Mesenchymal stem cell (in vitro differentiated cells and primary cell): ENCODE measurements around the gene ATOH7.
A peak's percentile ranks its signal among the peaks of the same experiment; 100 is the strongest.

Experiments used
- DNase-seq: peaks from one replicate; pipeline ENCODE4 v3.0.0-alpha.2; 2013
- H2AFZ ChIP-seq: one replicate; pipeline ENCODE4 v1.6.1; 2013; ENCODE audit warnings: low read depth, mild to moderate bottlenecking, control low read depth, inconsistent platforms, low read length, moderate library complexity
- H2AK5ac ChIP-seq: 2 replicates; pipeline ENCODE4 v1.6.1; 2013; ENCODE audit warnings: low read length, moderate library complexity, mild to moderate bottlenecking, inconsistent platforms; ENCODE audit not compliant: severe bottlenecking
- H2BK120ac ChIP-seq: one replicate; pipeline ENCODE4 v1.6.1; 2013; ENCODE audit warnings: low read depth, mild to moderate bottlenecking, inconsistent platforms, low read length, moderate library complexity
- H2BK12ac ChIP-seq, 2 experiments: one replicate each; pipeline ENCODE4 v1.6.1; 2013; ENCODE audit warnings: inconsistent platforms in 2 of 2, low read length in 2 of 2, mild to moderate bottlenecking in 2 of 2, moderate library complexity in 2 of 2, control low read depth in 1 of 2
- H2BK15ac ChIP-seq: one replicate; pipeline ENCODE4 v1.6.1; 2013; ENCODE audit warnings: mild to moderate bottlenecking, low read depth, inconsistent platforms; ENCODE audit not compliant: poor library complexity, severe bottlenecking
- H2BK5ac ChIP-seq: 2 replicates; pipeline ENCODE4 v1.6.1; 2013; ENCODE audit warnings: low read depth, mild to moderate bottlenecking, low read length, control low read depth, inconsistent platforms; ENCODE audit not compliant: poor library complexity, severe bottlenecking
- H3K14ac ChIP-seq, 2 experiments: one replicate each; pipeline ENCODE4 v1.6.1; 2013; ENCODE audit warnings: inconsistent platforms in 2 of 2, low read length in 2 of 2, control low read depth in 1 of 2, mild to moderate bottlenecking in 1 of 2, moderate library complexity in 1 of 2
- H3K18ac ChIP-seq, 2 experiments: one replicate each; pipeline ENCODE4 v1.6.1; 2013; ENCODE audit warnings: inconsistent platforms in 2 of 2, low read length in 2 of 2, control low read depth in 1 of 2, low read depth in 1 of 2, mild to moderate bottlenecking in 1 of 2
- H3K23ac ChIP-seq, 2 experiments: one replicate each; pipeline ENCODE4 v1.6.1; 2013; ENCODE audit warnings: inconsistent platforms in 2 of 2, low read length in 2 of 2, mild to moderate bottlenecking in 2 of 2, moderate library complexity in 2 of 2, control low read depth in 1 of 2
- H3K27ac ChIP-seq: 2 replicates; pipeline ENCODE4 v1.5.1; 2013; ENCODE audit warnings: mild to moderate bottlenecking, moderate library complexity, low read length, control low read depth, inconsistent platforms; ENCODE audit not compliant: poor library complexity, severe bottlenecking
- H3K27me3 ChIP-seq, 2 experiments: 2 replicates each; pipeline versions ENCODE4 v1.6.1 to v1.7.0; 2013; ENCODE audit warnings: low read length in 2 of 2, mild to moderate bottlenecking in 2 of 2, moderate library complexity in 2 of 2, control low read depth in 1 of 2, inconsistent platforms in 1 of 2; ENCODE audit not compliant: control insufficient read depth in 1 of 2, insufficient read depth in 1 of 2
- H3K36me3 ChIP-seq, 2 experiments: 2 replicates each; pipeline versions ENCODE4 v1.6.1 to v1.7.0; 2013; ENCODE audit warnings: low read length in 2 of 2, control low read depth in 1 of 2, inconsistent platforms in 1 of 2, low read depth in 1 of 2, mild to moderate bottlenecking in 1 of 2; ENCODE audit not compliant: insufficient read depth in 2 of 2, control insufficient read depth in 1 of 2
- H3K4ac ChIP-seq, 2 experiments: one replicate each; pipeline ENCODE4 v1.6.1; 2013; ENCODE audit warnings: inconsistent platforms in 2 of 2, low read length in 2 of 2, mild to moderate bottlenecking in 2 of 2, moderate library complexity in 2 of 2, control low read depth in 1 of 2, low read depth in 1 of 2
- H3K4me1 ChIP-seq: 2 replicates; pipeline ENCODE4 v1.6.1; 2013; ENCODE audit warnings: low read depth, low read length, control low read depth; ENCODE audit not compliant: control insufficient read depth, insufficient read depth
- H3K4me2 ChIP-seq: 2 replicates; pipeline ENCODE4 v1.6.1; 2013; ENCODE audit warnings: low read length, mild to moderate bottlenecking, inconsistent platforms; ENCODE audit not compliant: poor library complexity, severe bottlenecking
- H3K4me3 ChIP-seq, 2 experiments: 2 replicates each; pipeline versions ENCODE4 v1.5.1 to v1.7.0; 2013; ENCODE audit warnings: low read length in 2 of 2, mild to moderate bottlenecking in 2 of 2, control low read depth in 1 of 2, low read depth in 1 of 2; ENCODE audit not compliant: insufficient read depth in 1 of 2
- H3K79me1 ChIP-seq: replicated peaks from 2 replicates; pipeline ENCODE4 v1.6.1; 2013; ENCODE audit warnings: mild to moderate bottlenecking, control low read depth, low read length, inconsistent platforms; ENCODE audit not compliant: poor library complexity, severe bottlenecking
- H3K9ac ChIP-seq: 2 replicates; pipeline ENCODE4 v1.7.0; 2013; ENCODE audit warnings: mild to moderate bottlenecking, low read length, moderate library complexity
- H3K9me3 ChIP-seq: 2 replicates; pipeline ENCODE4 v1.7.0; 2013; ENCODE audit warnings: mild to moderate bottlenecking, low read length; ENCODE audit not compliant: control insufficient read depth
- H4K8ac ChIP-seq: one replicate; pipeline ENCODE4 v1.6.1; 2013; ENCODE audit warnings: inconsistent platforms, mild to moderate bottlenecking, low read length, moderate library complexity
- H4K91ac ChIP-seq: one replicate; pipeline ENCODE4 v1.6.1; 2013; ENCODE audit warnings: mild to moderate bottlenecking, low read length, inconsistent platforms
- WGBS: methylation state at CpG from one replicate; pipeline ENCODE4 v1.1.7; 2013; ENCODE audit warnings: mixed read lengths; 5-methylcytosine and 5-hydroxymethylcytosine counted together

Gene ATOH7

GRCh38 chr10:68222391-68222790, 9.5 kb downstream of the ATOH7 start:
- Histone ChIP-seq H2BK5ac (no peak overlapping the region), H3K4me2 (no peak overlapping the region), H2BK120ac (no peak overlapping the region), H3K27ac (no peak overlapping the region), H2BK12ac (no peak overlapping the region), H2AK5ac (no peak overlapping the region), H4K91ac (no peak overlapping the region), H2AFZ (no peak overlapping the region), H3K18ac (no peak overlapping the region), H3K36me3 (no peaks in the 10 kb centered on the region), H3K4me1 (no peaks in the 10 kb centered on the region), H3K23ac (no peak overlapping the region), H3K79me1 (no peaks in the 10 kb centered on the region), H3K9me3 (no peaks in the 10 kb centered on the region), H3K14ac (no peak overlapping the region), H3K27me3 (no peaks in the 10 kb centered on the region), H3K4me3 (no peak overlapping the region), H3K9ac (no peak overlapping the region), H3K4ac (no peak overlapping the region), H4K8ac (no peak overlapping the region), H2BK15ac (no peak overlapping the region)
- DNase-seq, result no peak
- WGBS, result 93% methylated on average over 2 of the region's 2 CpGs

GRCh38 chr10:68221196-68221595, 10.7 kb downstream of the ATOH7 start:
- H3K36me3 ChIP-seq, result no peaks in the 10 kb centered on the region
- H4K91ac ChIP-seq, result no peak overlapping the region
- no peak overlapping the region for H2BK15ac ChIP-seq
- no peak overlapping the region for H2AK5ac ChIP-seq
- no peak overlapping the region for H2BK120ac ChIP-seq
- no peak overlapping the region for H2BK5ac ChIP-seq
- H3K18ac ChIP-seq, result no peak overlapping the region
- H3K79me1 ChIP-seq, result no peaks in the 10 kb centered on the region
- no peak overlapping the region for H3K27ac ChIP-seq
- H3K4me3 ChIP-seq, result no peak overlapping the region
- H2BK12ac ChIP-seq, result no peak overlapping the region
- no peak overlapping the region for H3K23ac ChIP-seq
- H4K8ac ChIP-seq, result no peak overlapping the region
- no peak overlapping the region for H3K4me2 ChIP-seq
- no peaks in the 10 kb centered on the region for H3K4me1 ChIP-seq
- H3K4ac ChIP-seq, result no peak overlapping the region
- H2AFZ ChIP-seq, result no peak overlapping the region
- H3K14ac ChIP-seq, result no peak overlapping the region
- H3K9me3 ChIP-seq, result no peaks in the 10 kb centered on the region
- H3K9ac ChIP-seq, result no peak overlapping the region
- no peaks in the 10 kb centered on the region for H3K27me3 ChIP-seq
- no peak for DNase-seq

- Histone ChIP-seq H3K36me3 (no peaks in the 10 kb centered on the region), H3K4ac (no peak overlapping the region), H2BK12ac (no peak overlapping the region), H2AFZ (no peak overlapping the region), H3K4me3 (no peak overlapping the region), H2BK5ac (no peak overlapping the region), H3K9me3 (no peaks in the 10 kb centered on the region), H3K14ac (no peak overlapping the region), H3K18ac (no peak overlapping the region), H3K4me2 (no peak overlapping the region), H2AK5ac (no peak overlapping the region), H3K27me3 (no peaks in the 10 kb centered on the region), H4K91ac (no peak overlapping the region), H2BK15ac (no peak overlapping the region), H4K8ac (no peak overlapping the region), H3K4me1 (no peaks in the 10 kb centered on the region), H3K23ac (no peak overlapping the region), H3K79me1 (no peaks in the 10 kb centered on the region), H3K9ac (no peak overlapping the region), H2BK120ac (no peak overlapping the region), H3K27ac (no peak overlapping the region)
- no peak for DNase-seq
- WGBS, result 96% methylated on average over 4 of the region's 4 CpGs
Observed at GRCh38 chr10:68218786-68219185, 13.1 kb downstream of the ATOH7 start.

GRCh38 chr10:68212721-68213352, 19.1 kb downstream of the ATOH7 start:
- Histone ChIP-seq H2BK15ac (no peak overlapping the region), H3K23ac (no peak overlapping the region), H3K14ac (no peak overlapping the region), H3K9me3 (no peaks in the 10 kb centered on the region), H2AFZ (no peak overlapping the region), H2BK12ac (no peak overlapping the region), H3K4me1 (peaks cover 2% of the 10 kb centered on the region), H3K4me2 (no peak overlapping the region), H3K27ac (no peak overlapping the region), H3K4ac (peak overlapping the region in 1 of 2 experiments; percentile 30), H3K9ac (peak overlapping the region; percentile 7), H2AK5ac (no peak overlapping the region), H2BK120ac (no peak overlapping the region), H3K18ac (no peak overlapping the region), H4K91ac (no peak overlapping the region), H3K79me1 (no peaks in the 10 kb centered on the region), H4K8ac (no peak overlapping the region), H3K27me3 (no peaks in the 10 kb centered on the region), H3K4me3 (no peak overlapping the region), H3K36me3 (no peaks in the 10 kb centered on the region), H2BK5ac (no peak overlapping the region)
- peak; percentile 73 for DNase-seq
- WGBS, result 80% methylated on average over 5 of the region's 8 CpGs
